Measurements from ENCODE around the gene FXYD1.

FXYD1 gene

DNA sequence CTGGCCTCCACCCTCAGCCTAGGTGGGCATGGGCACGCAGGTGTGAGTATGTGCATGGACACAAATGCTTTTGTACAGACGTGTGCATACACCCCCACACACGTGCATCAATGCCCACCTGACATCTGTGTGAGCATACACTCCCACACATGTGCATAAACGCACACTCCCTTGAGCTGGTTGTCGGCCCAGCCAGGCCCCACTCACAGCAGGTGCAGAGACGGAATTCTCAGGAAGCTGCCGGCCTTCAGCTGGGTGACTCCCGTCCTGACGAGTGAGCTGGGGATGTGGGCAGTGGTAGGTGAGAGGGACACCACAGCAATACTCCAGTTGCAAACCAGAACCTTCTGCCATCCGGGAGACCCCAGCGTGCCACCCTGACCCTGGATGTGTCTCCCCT lies 4.8 kb upstream of the FXYD1 start:
- no peak overlapping the region for H2BK5ac ChIP-seq (ENCODE audit: low read length)
- H3K9me3 ChIP-seq (replicated peaks in 1 of 2; ENCODE audit: control insufficient read depth in 2 of 2, insufficient read depth in 1 of 2, low read depth in 1 of 2, low read length in 2 of 2): peaks cover 0 to 2% of the 10 kb centered on the region in 2 donors
- H3K4me2 ChIP-seq (ENCODE audit: insufficient read depth, low read length, poor library complexity, severe bottlenecking): no peak overlapping the region
- H3K23ac ChIP-seq (ENCODE audit: low read depth, low read length, poor library complexity): no peak overlapping the region
- no peak overlapping the region for H2AFZ ChIP-seq (ENCODE audit: low read length)
- WGBS, 2 donors (ENCODE audit: extremely low coverage in 2 of 2, insufficient read length in 2 of 2, insufficient replicate concordance in 1 of 2): no CpG with 5 or more reads among the region's 11 CpGs
- no peak overlapping the region for H3K4me3 ChIP-seq (ENCODE audit: low read length in 2 of 2)
- H3K18ac ChIP-seq (ENCODE audit: low read length): peak overlapping the region; percentile 79
- no peak overlapping the region for H3K27ac ChIP-seq (replicated peaks; ENCODE audit: low read length)
- H2BK15ac ChIP-seq (ENCODE audit: low read length): peak overlapping the region; percentile 98
- H3K9ac ChIP-seq (ENCODE audit: low read depth, low read length, poor library complexity): peak overlapping the region; percentile 64
- H4K91ac ChIP-seq (ENCODE audit: low read depth, low read length, poor library complexity): no peak overlapping the region
- H4K8ac ChIP-seq (ENCODE audit: low read depth, low read length): no peak overlapping the region
- peaks cover 6 to 9% of the 10 kb centered on the region in 2 donors for H3K4me1 ChIP-seq (ENCODE audit: control insufficient read depth in 2 of 2, insufficient read depth in 1 of 2, low read depth in 1 of 2, low read length in 2 of 2)
- peaks cover 0 to under 1% of the 10 kb centered on the region in 2 donors for H3K36me3 ChIP-seq (replicated peaks in 1 of 2; ENCODE audit: control insufficient read depth in 2 of 2, insufficient read depth in 2 of 2, low read length in 2 of 2)
- peak overlapping the region; percentile 6 for H2BK120ac ChIP-seq (ENCODE audit: low read depth, low read length)
- H2AK5ac ChIP-seq (ENCODE audit: low read depth, low read length): peak overlapping the region; percentile 98
- no peak overlapping the region for H3K4ac ChIP-seq (ENCODE audit: low read length)
- peak overlapping the region; percentile 73 for H3K14ac ChIP-seq (ENCODE audit: low read length)
- no peak for DNase-seq (ENCODE audit: low spot score)
- H2BK12ac ChIP-seq (ENCODE audit: low read length): peak overlapping the region; percentile 48
- peaks cover 0 to 15% (median 0%) of the 10 kb centered on the region in 3 experiments for H3K27me3 ChIP-seq (ENCODE audit: control insufficient read depth in 3 of 3, insufficient read depth in 3 of 3, low read depth in 1 of 3, low read length in 3 of 3)
- no peaks in the 10 kb centered on the region for H3K79me1 ChIP-seq (ENCODE audit: low read depth, low read length)

- no peaks in the 10 kb centered on the region for H3K36me3 ChIP-seq (replicated peaks in 1 of 2; ENCODE audit: control insufficient read depth in 2 of 2, insufficient read depth in 2 of 2, low read length in 2 of 2)
- H3K23ac ChIP-seq (ENCODE audit: low read depth, low read length, poor library complexity): no peak within 1 kb of the TSS
- peak within 1 kb of the TSS; percentile 48 for H2BK12ac ChIP-seq (ENCODE audit: low read length)
- no peak within 1 kb of the TSS for H4K91ac ChIP-seq (ENCODE audit: low read depth, low read length, poor library complexity)
- peak within 1 kb of the TSS; percentile 64 for H3K4me2 ChIP-seq (ENCODE audit: insufficient read depth, low read length, poor library complexity, severe bottlenecking)
- peaks cover 15 to 17% of the 10 kb centered on the region in 2 donors for H3K4me1 ChIP-seq (ENCODE audit: control insufficient read depth in 2 of 2, insufficient read depth in 1 of 2, low read depth in 1 of 2, low read length in 2 of 2)
- H3K4me3 ChIP-seq (ENCODE audit: low read length in 2 of 2): no peak within 1 kb of the TSS
- no CpG with 5 or more reads among the region's 15 CpGs for WGBS, 2 donors (ENCODE audit: extremely low coverage in 2 of 2, insufficient read length in 2 of 2, insufficient replicate concordance in 1 of 2)
- H3K9ac ChIP-seq (ENCODE audit: low read depth, low read length, poor library complexity): peak within 1 kb of the TSS; percentile 64
- H3K4ac ChIP-seq (ENCODE audit: low read length): no peak within 1 kb of the TSS
- no peaks in the 10 kb centered on the region for H3K79me1 ChIP-seq (ENCODE audit: low read depth, low read length)
- H3K14ac ChIP-seq (ENCODE audit: low read length): peak within 1 kb of the TSS; percentile 73
- peaks cover 0 to 22% (median 0%) of the 10 kb centered on the region in 3 experiments for H3K27me3 ChIP-seq (ENCODE audit: control insufficient read depth in 3 of 3, insufficient read depth in 3 of 3, low read depth in 1 of 3, low read length in 3 of 3)
- peak within 1 kb of the TSS; percentile 98 for H2AK5ac ChIP-seq (ENCODE audit: low read depth, low read length)
- H2AFZ ChIP-seq (ENCODE audit: low read length): peak within 1 kb of the TSS; percentile 66
- no peak within 1 kb of the TSS for H3K27ac ChIP-seq (replicated peaks; ENCODE audit: low read length)
- peak within 1 kb of the TSS; percentile 98 for H2BK15ac ChIP-seq (ENCODE audit: low read length)
- peaks cover 0 to 2% of the 10 kb centered on the region in 2 donors for H3K9me3 ChIP-seq (replicated peaks in 1 of 2; ENCODE audit: control insufficient read depth in 2 of 2, insufficient read depth in 1 of 2, low read depth in 1 of 2, low read length in 2 of 2)
- no peak for DNase-seq (ENCODE audit: low spot score)
- H2BK5ac ChIP-seq (ENCODE audit: low read length): no peak within 1 kb of the TSS
- no peak within 1 kb of the TSS for H4K8ac ChIP-seq (ENCODE audit: low read depth, low read length)
- H2BK120ac ChIP-seq (ENCODE audit: low read depth, low read length): peak within 1 kb of the TSS; percentile 6
- H3K18ac ChIP-seq (ENCODE audit: low read length): peak within 1 kb of the TSS; percentile 79
These were observed 3.9 kb upstream of the FXYD1 start, which contains the start of gene LGI4 for GRCh38 chr19:35134601-35135242. Gene LGI4 (minus strand): TSS chr19:35135059. CDS start chr19:35134680, 379 bp downstream.

GRCh38 chr19:35135389-35135909 lies 3.2 kb upstream of the FXYD1 start:
- H3K4me2 ChIP-seq (ENCODE audit: insufficient read depth, low read length, poor library complexity, severe bottlenecking): peak overlapping the region; percentile 64
- no peaks in the 10 kb centered on the region for H3K36me3 ChIP-seq (replicated peaks in 1 of 2; ENCODE audit: control insufficient read depth in 2 of 2, insufficient read depth in 2 of 2, low read length in 2 of 2)
- peaks cover 0 to 29% (median 0%) of the 10 kb centered on the region in 3 experiments for H3K27me3 ChIP-seq (ENCODE audit: control insufficient read depth in 3 of 3, insufficient read depth in 3 of 3, low read depth in 1 of 3, low read length in 3 of 3)
- no peak overlapping the region for H2BK120ac ChIP-seq (ENCODE audit: low read depth, low read length)
- no peak overlapping the region for H3K27ac ChIP-seq (replicated peaks; ENCODE audit: low read length)
- H2AFZ ChIP-seq (ENCODE audit: low read length): peak overlapping the region; percentile 66
- no peak overlapping the region for H3K4me3 ChIP-seq (ENCODE audit: low read length in 2 of 2)
- no peak overlapping the region for H4K8ac ChIP-seq (ENCODE audit: low read depth, low read length)
- H2BK5ac ChIP-seq (ENCODE audit: low read length): no peak overlapping the region
- H3K14ac ChIP-seq (ENCODE audit: low read length): no peak overlapping the region
- peak overlapping the region; percentile 41 for H3K18ac ChIP-seq (ENCODE audit: low read length)
- no peak overlapping the region for H3K4ac ChIP-seq (ENCODE audit: low read length)
- H3K23ac ChIP-seq (ENCODE audit: low read depth, low read length, poor library complexity): no peak overlapping the region
- H2BK12ac ChIP-seq (ENCODE audit: low read length): no peak overlapping the region
- no peak overlapping the region for H2BK15ac ChIP-seq (ENCODE audit: low read length)
- DNase-seq (ENCODE audit: low spot score): peak; percentile 84
- no CpG with 5 or more reads among the region's 7 CpGs for WGBS, 2 donors (ENCODE audit: extremely low coverage in 2 of 2, insufficient read length in 2 of 2, insufficient replicate concordance in 1 of 2)
- no peak overlapping the region for H4K91ac ChIP-seq (ENCODE audit: low read depth, low read length, poor library complexity)
- peaks cover 0 to 2% of the 10 kb centered on the region in 2 donors for H3K9me3 ChIP-seq (replicated peaks in 1 of 2; ENCODE audit: control insufficient read depth in 2 of 2, insufficient read depth in 1 of 2, low read depth in 1 of 2, low read length in 2 of 2)
- H2AK5ac ChIP-seq (ENCODE audit: low read depth, low read length): no peak overlapping the region
- no peak overlapping the region for H3K9ac ChIP-seq (ENCODE audit: low read depth, low read length, poor library complexity)
- H3K4me1 ChIP-seq (ENCODE audit: control insufficient read depth in 2 of 2, insufficient read depth in 1 of 2, low read depth in 1 of 2, low read length in 2 of 2): peaks cover 17 to 22% of the 10 kb centered on the region in 2 donors
- H3K79me1 ChIP-seq (ENCODE audit: low read depth, low read length): no peaks in the 10 kb centered on the region

- no peak overlapping the region for H2BK12ac ChIP-seq (ENCODE audit: low read length)
- no peak overlapping the region for H2AFZ ChIP-seq (ENCODE audit: low read length)
- no peaks in the 10 kb centered on the region for H3K36me3 ChIP-seq (replicated peaks in 1 of 2; ENCODE audit: control insufficient read depth in 2 of 2, insufficient read depth in 2 of 2, low read length in 2 of 2)
- H3K4ac ChIP-seq (ENCODE audit: low read length): no peak overlapping the region
- H4K8ac ChIP-seq (ENCODE audit: low read depth, low read length): no peak overlapping the region
- peaks cover 0 to 2% of the 10 kb centered on the region in 2 donors for H3K9me3 ChIP-seq (replicated peaks in 1 of 2; ENCODE audit: control insufficient read depth in 2 of 2, insufficient read depth in 1 of 2, low read depth in 1 of 2, low read length in 2 of 2)
- no CpG with 5 or more reads among the region's 11 CpGs for WGBS, 2 donors (ENCODE audit: extremely low coverage in 2 of 2, insufficient read length in 2 of 2, insufficient replicate concordance in 1 of 2)
- no peak overlapping the region for H3K9ac ChIP-seq (ENCODE audit: low read depth, low read length, poor library complexity)
- H2BK5ac ChIP-seq (ENCODE audit: low read length): no peak overlapping the region
- peaks cover 0 to 35% (median 3%) of the 10 kb centered on the region in 3 experiments for H3K27me3 ChIP-seq (ENCODE audit: control insufficient read depth in 3 of 3, insufficient read depth in 3 of 3, low read depth in 1 of 3, low read length in 3 of 3)
- no peak overlapping the region for H2AK5ac ChIP-seq (ENCODE audit: low read depth, low read length)
- H3K18ac ChIP-seq (ENCODE audit: low read length): no peak overlapping the region
- H2BK15ac ChIP-seq (ENCODE audit: low read length): peak overlapping the region; percentile 10
- no peak overlapping the region for H3K27ac ChIP-seq (replicated peaks; ENCODE audit: low read length)
- no peak overlapping the region for H3K23ac ChIP-seq (ENCODE audit: low read depth, low read length, poor library complexity)
- no peak overlapping the region for H3K14ac ChIP-seq (ENCODE audit: low read length)
- no peak overlapping the region for H2BK120ac ChIP-seq (ENCODE audit: low read depth, low read length)
- H3K79me1 ChIP-seq (ENCODE audit: low read depth, low read length): no peaks in the 10 kb centered on the region
- H3K4me3 ChIP-seq (ENCODE audit: low read length in 2 of 2): no peak overlapping the region
- no peak overlapping the region for H3K4me2 ChIP-seq (ENCODE audit: insufficient read depth, low read length, poor library complexity, severe bottlenecking)
- peaks cover 21 to 24% of the 10 kb centered on the region in 2 donors for H3K4me1 ChIP-seq (ENCODE audit: control insufficient read depth in 2 of 2, insufficient read depth in 1 of 2, low read depth in 1 of 2, low read length in 2 of 2)
- no peak for DNase-seq (ENCODE audit: low spot score)
- no peak overlapping the region for H4K91ac ChIP-seq (ENCODE audit: low read depth, low read length, poor library complexity)
These were observed 2.4 kb upstream of the FXYD1 start for GRCh38 chr19:35136231-35136630.

Measured in neuronal stem cell (in vitro differentiated cells).